Colon (tissue), 2 donors: Measurements from ENCODE around the gene EML3.
"Not testable (repeated sequence)": the region's sequence is repeated elsewhere in the genome, so short reads cannot be mapped to it uniquely, and the experiment has no call there.

Experiments
- FAIRE-seq: peaks from 2 replicates; lab custom pipeline; 2012; peaks lifted over from hg19 to GRCh38; lab: Jason Lieb, UNC
- donor health status: control.
- donor health status: control.

The EML3 gene

DNA sequence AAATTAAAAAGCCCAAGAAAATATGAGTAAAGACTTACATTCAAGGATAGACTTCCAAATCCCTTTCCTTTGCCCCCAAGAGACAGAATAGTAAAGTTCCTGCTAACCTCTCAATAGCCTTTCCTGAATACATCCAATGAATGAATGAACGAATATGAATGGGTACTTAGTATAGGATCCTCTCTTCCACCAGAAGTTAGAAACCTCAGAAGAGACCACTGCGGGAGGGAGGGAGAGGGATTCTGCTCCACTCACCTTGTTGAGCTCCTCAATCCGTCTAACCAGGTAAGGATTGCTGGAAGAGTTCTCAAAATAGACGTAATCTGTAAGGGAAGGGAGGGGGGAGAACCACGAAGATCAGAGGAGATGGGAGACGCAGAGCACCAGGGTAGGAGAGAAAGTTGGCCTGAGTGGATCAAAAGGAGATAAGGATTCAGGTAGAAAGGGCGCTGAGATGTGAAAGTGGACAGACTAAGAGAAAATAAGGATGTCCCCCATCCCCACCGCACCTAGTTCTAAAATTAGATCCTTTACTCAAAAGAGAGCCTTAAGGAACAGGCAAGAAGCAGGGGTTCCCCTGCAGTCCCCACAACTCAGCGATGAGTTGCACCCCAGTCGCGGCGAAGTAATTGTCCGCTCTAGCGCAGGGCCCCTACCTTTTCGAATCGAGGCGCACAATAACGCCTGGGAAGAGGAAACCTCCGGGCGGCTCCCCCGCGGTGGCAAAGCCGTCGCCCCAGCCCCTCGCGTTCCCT, 12.0 kb downstream of the EML3 start:
- FAIRE-seq: no peak

DNA sequence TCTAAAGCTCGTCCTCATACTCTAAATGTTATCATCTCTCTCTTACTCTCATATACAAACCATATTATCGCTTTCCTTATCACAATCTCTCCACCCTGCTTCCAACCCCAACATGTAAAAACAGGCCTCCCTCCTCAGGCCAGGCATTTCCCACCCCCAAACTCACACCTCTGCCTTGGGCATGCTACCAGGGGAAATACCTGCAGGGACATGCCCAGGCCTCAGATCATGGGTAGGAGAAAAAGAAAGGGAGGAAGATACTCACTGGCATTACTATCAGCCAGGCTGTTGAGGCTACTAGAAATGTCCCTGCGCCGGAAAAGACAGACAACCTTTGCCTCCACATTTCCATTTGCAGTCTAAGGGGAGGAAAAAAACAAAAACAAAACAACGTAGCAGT, 12.7 kb downstream of the EML3 start:
- FAIRE-seq: no peak

DNA sequence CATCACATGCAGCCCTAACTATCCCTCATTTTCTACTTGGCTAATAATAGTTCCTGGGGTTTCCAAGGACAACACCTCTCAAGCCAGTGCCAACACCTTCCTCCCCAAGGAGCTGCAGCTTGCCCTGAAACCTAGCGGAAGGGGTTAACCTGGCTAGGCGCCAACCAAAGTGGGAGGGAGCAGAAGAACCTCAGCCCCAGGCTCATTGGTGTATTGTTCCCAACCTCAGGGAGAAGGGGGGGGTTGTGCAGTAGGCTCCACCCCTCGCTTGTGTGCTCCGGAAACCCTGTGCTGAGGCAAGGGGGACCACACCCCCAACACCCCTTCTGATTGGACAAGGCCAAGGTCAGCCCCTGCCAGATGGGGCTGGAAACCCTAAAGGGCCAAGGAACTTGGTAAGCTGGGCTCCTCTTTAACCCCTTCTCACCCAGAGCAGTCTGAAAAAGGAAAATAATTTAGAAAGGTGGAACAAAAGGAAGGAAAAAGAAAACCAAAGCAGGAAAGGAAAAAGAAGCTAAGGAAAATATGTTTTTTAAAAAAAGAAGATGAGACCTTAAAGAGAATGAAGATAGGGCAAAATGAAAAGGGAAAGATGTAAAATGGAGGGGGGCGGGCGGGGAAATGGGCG, 13.4 kb downstream of the EML3 start:
- no peak for FAIRE-seq

DNA sequence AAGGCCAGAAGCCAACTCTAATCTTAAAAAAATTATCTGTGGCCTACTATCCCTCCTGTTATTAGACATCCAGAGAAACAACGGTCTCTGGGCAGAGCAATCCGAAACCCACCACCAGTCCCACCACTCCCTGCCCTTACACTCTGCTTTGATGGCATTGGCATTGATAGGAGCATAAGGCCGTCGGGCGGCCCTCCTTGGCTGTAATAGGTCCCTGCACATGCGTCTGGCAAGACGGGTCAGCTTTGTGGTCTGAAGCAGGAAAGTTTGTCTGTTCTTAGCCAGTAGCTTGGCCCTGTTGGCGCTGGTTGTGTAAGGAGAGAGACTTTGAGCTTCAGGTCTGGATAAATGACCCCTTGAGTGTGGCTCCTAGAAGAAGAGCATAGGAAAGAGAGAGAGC, 17.5 kb downstream of the EML3 start:
- FAIRE-seq: no peak

DNA sequence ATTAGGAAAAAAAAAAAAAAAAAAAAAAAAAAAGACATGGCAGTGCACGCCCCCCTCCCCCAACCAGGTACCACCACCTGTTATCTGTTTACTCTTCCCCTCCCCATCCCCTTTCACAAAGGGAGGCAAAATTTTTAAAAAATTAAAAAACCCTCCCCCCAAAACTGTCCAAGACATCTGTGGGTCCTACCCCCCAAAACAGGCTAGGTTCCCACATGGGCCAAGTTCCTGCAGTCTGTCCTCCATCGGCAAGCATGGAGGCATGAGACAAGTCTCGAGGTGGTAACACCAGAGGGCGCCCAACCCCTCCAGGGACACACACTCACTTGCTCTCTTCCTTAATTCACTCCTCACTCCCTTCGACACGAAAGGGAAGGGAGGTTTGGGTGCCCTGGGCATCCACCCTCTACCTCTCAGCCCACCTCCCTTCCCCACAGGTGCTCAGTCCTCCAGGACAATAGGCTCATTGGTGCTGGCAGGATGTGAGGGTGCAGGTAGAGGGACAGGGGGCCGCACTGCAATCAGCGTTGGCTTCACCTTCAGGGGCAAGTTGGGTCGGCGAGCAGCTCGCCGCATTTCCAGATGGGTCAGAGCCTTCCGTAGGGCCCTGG, 19.0 kb downstream of the EML3 start:
- FAIRE-seq: no peak

DNA sequence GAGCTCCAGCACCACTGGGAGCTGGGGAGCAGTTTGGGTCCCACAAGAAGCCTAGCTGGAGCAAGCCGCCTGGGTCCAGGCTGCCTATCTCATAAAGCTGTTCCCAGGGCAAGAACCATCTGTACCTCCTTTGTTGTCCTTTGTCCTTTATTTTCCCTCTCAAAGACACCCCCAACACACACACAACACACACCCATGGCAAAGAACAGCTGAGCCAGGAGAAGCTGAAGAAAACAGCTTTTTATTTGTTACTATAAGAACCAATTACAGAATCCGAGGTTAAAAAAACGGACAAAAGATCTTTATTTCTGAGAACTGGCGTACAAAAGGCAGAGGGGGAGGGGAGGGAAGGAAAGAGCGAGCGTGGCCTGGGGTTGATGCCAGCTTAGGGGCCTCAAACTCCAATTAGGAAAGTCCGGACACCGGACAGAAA, 19.6 kb downstream of the EML3 start:
- FAIRE-seq: no peak

DNA sequence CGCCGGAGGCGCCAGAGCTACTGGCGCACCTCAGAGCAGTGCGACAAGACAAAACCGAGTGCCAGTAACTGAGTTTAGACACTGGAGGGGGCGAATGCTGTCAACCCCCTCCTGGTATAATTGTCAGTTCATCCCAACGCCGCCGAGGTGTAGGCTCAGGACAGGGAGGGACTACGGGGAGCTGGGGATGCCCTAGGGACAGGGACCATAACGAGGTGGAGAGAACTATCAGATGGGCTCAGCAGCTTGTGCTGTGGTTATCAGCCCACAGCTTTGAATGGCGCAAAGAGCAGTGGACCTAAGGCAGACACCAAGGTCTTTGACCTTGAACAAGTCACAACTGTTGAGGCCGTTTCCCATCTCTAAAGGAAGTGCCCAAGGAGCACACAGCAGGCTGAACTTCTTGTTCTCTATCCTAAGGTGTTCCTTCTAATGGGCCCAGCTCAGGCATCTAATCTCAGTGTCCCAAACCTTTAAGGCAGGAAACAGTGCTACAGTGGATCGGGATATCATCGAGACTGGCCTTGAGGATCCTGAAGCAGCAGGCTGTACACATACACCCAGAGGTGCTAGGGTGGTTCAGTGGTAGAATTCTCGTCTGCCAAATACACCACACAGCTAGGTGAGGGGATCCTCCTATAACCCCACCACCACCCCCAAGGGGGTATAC, 20.3 kb downstream of the EML3 start:
- no peak for FAIRE-seq

DNA sequence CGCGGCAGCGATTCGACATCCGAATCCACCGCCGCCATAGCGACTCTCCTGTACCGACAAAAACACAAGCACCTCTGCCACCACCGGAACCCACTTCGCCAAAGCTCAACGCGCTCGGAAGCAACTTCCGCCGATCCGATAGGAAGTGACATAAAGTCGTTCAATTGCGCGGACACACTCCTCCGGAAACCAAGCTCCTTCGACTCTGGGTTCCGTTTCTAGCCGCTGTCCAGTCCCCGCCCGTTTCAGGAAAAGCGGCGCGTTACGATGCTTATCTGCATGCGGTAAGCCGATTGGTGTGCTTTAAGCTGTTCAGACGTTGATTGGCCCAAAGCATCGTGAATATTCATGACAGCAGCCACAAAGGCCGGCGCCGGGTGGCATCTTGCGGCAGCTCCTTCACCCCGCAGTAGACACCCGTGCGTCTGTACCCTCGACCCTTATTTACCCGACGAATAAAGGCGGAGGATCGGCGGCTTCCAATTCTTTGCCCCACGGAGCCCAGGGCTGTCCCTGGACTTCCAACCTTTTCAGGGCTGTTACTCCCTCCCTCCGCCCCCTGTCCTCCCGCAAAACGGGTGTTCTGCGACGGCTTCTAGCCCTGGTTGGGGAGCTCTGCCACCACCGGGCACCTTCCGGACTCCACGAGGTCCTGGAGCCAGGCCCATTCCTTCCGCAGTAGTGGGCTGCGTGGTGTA, 21.0 kb downstream of the EML3 start, which contains the start of gene TUT1:
Gene TUT1 (minus strand): TSS at position 76 of the 698 bp plus-strand sequence. CDS start 38 bp downstream, at position 38.
- FAIRE-seq: no peak

DNA sequence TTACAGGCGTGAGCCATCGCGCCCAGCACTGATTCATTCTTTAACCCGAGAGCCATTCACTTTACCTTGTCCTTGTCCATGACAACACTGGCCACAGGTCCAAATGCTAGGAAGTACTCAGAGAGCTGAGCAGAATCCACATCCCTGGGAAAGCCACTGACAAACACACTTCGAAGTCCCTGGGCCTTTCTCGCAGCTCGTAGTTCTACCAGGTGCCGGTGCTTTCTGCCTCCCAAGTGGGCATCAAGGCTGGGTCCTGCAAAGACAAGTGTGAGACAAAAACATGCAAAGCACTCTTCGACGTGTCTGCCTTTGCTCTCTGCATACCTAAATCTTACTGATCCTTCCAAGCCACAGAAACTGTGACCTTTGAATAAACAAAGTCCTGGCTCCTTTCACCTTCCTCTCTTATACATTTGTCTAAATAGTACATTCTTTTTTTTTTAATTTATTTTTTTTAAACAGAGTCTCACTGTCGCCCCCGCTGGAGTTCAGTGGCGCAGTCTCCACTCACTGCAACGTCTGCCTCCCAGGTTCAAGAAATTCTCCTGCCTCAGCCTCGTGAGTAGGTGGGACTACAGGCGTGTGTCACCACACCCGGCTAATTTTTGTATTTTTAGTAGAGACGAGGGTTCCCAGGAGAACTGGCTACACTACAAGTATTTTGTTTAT, 23.5 kb downstream of the EML3 start:
- no peak for FAIRE-seq

DNA sequence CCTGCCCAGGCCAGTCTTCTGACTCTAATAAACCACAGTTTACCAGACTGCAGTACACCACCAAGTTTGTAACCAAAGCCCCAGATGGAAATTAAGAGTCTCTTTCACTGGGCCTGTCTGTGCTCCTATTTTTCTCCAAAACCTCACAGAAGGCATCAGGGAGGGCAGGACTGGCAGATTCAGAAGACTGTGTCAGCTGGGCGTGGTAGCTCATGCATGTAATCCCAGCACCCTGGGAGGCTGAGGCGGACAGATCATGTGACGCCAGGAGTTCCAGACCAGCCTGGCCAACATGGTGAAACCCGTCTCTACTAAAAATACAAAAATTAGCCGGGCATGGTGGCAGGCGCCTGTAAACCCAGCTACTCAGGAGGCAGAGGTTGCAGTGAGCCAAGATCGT, 27.2 kb downstream of the EML3 start:
- FAIRE-seq: not testable (repeated sequence)

DNA sequence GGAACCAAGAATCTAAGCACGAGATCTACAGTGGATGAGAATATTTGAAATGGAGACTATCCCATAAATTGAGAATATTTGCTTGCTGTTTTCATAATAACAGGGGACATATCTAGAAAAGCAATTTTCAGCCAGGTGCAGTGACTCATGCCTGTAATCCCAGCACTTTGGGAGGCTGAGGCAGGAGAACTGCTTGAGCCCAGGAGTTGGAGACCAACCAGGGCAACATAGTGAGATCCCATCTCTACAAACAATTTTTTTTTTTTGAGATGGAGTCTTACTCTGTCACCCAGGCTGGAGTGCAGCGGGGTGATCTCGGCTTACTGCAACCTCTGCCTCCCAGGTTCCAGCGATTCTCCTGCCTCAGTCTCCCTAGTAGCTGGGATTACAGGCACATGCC, 30.8 kb downstream of the EML3 start:
- not testable (repeated sequence) for FAIRE-seq

DNA sequence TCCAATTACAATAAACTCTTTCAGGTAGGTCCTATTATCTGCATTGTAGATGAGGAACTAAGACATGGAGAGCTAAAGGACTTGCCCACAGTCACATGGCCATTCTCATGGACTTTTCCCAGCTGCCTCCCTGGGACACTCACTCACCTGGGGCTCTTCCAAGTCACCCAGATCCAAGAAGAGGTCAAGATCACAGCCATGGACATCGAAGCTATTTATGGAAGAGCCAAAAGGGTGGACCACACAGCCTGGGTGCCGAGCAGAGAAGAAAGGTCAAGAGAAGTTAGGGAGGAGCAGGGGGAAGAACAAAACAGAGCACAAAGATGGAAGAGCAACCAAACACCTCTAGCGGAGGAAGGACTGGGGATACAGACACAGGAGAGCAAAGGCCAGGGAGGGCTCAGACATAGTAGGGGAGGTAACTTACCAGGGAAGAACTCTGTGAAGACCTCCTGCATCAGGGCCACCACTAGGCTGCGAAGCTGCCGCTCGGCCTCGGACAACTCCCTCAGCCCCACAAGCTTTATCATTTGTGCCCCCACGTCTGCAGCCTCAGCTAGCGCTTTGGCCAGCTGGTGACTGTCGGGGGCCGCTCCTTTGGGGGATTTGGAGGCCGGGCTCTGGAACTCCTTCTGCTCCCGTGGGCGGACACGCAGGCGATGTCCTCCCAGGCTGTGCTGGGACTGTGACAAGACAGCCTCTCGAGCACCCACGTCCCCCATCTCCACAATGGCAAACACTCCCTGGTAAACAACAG, 31.4 kb downstream of the EML3 start:
- FAIRE-seq: no peak

DNA sequence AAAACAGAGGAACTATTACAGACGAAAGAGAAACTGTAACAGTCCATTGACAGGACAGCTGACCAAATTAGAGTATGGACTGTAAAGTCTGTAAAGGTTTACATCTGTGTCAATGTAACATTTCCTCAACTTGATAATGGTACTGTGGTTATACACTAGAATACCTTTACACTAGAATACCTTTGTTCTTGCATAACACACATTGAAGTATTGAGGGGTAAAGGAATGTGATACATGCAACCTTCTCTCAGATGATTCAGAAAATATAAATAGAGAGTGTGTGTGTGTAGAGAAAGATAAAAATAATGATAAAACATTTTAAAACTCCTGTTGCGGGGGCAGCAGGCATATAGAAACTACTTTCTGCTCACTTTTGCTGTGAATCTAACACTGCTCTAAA, 33.3 kb downstream of the EML3 start:
- no peak for FAIRE-seq

DNA sequence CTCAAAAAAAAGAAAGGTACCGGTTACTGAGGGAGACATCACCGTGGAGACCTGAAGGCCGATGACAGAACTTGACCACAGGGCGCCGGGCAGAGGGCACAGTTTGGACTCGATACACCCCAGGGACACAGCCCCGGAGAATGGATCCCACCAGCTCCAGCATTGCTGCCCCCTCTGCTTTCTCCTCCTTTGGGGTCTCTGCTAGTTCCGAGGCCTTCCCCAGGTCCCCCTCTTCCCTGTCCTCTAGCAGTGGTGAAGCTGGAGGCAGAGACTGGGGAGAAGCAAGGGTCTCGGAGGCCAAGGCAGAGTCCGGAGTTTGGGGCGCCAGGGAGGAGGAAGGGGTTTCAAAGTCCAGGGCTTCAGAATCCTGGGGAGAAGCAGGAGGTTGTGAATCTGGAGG, 34.0 kb downstream of the EML3 start:
- no peak for FAIRE-seq

DNA sequence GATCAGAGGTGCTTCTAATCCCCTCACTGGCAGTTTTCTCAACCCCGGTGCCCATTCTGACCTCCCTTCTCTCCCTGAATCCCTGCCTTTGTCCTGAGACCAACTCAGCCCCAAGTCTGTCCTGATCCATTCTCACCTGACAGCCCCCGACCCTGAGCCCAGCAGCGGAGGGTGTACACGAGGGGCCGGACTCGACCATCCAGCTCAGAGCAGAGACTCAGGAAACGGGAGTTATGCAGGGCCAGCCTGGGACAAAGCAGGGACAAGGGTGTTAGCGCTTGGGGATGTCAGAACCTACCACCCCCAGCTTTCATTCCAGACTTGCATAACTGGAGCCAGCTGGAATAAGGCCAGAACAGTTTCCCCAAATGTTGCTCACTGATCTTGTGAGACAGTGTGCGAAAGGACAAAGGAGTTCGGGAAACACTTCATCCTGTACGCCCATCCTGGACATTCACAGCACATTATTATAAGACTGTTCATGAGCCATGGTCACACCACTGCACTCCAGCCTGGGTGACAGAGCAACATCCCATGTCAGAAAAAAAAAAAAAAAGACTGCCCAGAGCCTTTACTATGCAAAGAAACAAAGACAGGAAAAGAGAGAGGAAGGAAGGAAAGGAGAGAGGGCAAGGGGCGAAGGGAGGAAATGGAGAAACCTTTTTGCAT, 35.4 kb downstream of the EML3 start:
- FAIRE-seq: no peak

DNA sequence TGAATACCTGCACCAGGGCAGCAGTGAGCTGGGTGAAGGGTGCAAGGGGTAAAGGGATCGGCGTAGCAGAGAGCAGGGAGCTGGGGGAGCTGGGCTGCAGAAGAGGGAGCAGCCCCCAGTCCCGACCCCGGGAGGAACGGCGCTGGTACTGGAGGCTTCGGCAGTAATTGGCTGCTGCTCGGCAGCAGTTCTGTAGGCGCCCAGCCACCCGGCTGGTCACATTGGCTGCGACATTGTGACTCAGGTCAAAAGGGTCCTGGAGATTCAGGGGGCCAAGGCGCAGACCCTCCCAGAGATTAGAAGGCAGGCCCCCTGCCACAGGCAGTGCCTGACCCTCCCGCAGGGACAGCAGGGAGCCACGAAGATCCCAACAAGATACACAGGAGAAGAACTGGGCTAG, 36.7 kb downstream of the EML3 start:
- no peak for FAIRE-seq

DNA sequence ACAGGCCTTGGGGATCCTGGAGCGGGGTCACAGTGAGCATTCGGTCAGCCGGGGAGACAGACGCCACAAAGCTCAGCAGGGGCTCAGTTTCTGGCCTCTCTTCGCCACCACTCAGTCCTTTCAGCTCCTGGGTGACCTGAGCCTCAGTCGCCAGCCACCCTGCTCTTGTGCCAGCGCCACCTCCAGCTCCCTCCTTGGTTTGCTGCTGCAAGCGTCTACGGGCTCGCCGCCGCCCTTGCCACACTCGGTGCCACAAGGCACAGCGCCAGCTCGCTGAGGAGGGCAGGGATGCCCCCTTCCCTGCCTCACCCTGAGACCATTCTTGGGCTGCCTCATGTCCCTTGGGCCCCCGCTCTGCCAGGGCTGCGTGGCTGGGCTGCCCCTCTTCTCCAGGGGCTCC, 37.4 kb downstream of the EML3 start:
- FAIRE-seq: no peak

DNA sequence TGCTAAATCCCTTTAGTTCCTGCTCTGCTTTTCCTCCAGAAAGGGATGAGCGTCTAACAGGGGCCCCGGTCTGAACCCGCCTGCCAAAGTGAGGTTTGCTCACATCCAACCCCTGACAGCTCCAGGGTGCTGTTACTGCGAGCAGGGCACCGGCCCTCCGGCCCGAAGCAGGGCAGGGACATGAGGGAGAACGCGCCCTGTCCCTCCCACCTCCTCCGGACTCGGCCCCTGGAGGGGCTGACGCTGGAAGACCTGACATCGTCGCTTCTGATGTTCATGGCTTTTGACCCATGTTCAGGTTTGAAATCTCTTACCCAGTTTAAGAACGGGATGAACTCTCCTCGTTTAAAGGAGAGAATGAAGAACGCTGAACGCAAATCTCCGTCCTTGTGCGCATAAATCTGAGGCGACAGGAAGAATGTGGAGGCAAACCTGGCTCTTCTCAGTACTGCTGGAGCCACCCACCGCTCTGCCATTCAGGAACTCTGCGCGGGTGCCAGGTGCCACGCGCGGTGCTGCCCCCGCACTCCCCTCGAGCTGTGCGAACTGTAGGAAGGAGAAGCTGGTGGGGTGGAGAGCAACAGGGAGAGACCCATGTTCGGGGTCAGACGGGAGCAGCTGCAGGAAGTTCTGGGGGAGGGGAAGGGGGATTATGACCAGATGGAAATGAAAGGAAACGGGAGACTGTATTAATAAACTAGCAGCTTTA, 38.1 kb downstream of the EML3 start:
- FAIRE-seq: no peak

DNA sequence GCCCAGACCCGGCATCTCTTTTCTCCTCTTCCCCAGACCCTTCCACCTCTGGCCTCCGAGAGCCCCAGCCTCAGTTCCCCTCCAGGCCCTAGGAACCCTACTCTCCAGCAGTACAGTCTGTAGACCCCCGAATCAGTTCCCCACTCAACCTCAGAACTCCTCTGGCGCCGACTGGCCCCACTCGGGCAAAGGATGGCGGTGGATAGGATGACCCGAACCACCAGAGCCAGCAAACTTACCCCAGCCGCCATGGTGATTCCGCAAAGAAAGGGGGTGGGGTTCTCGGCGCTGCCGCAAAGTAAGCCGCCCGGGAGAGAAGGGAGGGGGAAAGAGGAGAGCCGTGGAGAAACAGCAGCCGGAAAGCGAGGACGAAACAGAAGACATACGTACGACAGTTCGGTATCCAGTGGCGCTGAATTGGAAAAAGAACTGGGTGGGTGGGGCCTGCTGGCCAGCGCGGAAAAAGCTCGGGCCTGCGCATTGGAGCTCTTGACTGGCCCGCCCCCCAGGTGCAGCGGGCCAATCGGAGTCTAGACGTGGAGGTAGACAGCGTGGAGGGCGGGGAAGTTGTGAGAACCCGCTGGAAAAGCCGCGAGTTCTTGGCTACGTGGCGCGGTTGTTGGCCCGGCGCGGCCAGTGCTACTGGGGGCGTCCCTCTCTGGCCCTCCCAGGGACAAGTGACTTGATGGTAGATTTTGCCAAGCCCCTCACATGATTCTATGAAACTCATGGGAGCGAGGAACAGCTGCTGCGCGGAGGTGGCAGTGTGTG, 38.8 kb downstream of the EML3 start, which contains the start of gene EEF1G:
Gene EEF1G (minus strand): TSS at position 300 of the 771 bp plus-strand sequence. CDS start 49 bp downstream, at position 251.
- no peak for FAIRE-seq
